ENCODE measurements around the gene ANKRD10.

Gene ANKRD10

DNA sequence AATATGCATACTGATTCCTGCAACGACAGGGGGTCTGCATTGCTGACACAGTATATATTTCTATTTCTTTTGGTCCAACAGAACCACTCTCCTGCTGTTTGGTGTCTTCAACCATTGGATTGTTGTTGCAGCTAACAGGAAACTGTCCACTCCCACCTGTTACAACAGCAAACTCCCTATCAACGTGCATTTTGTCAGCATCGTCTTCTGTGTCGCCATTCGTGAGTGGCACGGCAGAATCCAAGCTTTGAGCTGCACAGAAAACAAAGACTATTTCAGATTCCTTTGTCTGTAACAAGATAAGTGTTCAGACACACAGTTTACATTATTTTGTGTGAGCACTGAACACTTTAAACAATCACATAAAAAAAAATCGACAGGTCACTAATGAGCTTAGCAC is 31.3 kb downstream of the ANKRD10 start:
- DNase-seq (ENCODE audit: extremely low spot score): no peak
- ChIA-PET POLR2A (interaction anchor here (0.8 kb wide), 1 partner anchor 16 kb away, joined by 3 read pairs; no protein-coding TSS in a partner anchor), CTCF (no interaction called here)
- TF ChIP-seq HDGF (IDR thresholded peaks at IDR 0.05; ENCODE audit: borderline replicate concordance) (no peak), CTBP1 (IDR thresholded peaks at IDR 0.05; ENCODE audit: borderline replicate concordance) (no peak), SUZ12 (IDR thresholded peaks at IDR 0.05) (no peak), FOXM1 (IDR thresholded peaks at IDR 0.05; ENCODE audit: borderline replicate concordance) (no peak), ZNF384 (IDR thresholded peaks at IDR 0.05) (no peak), FOXK2 (IDR thresholded peaks at IDR 0.05) (no peak), NFRKB (IDR thresholded peaks at IDR 0.05) (no peak), SP1 (IDR thresholded peaks at IDR 0.05) (no peak), L3MBTL2 (conservative IDR thresholded peaks at IDR 0.05) (no peak), LEF1 (IDR thresholded peaks at IDR 0.05; ENCODE audit: borderline replicate concordance) (no peak), FOXA1 (IDR thresholded peaks at IDR 0.05) (no peak), TARDBP (IDR thresholded peaks at IDR 0.05) (no peak)

DNA sequence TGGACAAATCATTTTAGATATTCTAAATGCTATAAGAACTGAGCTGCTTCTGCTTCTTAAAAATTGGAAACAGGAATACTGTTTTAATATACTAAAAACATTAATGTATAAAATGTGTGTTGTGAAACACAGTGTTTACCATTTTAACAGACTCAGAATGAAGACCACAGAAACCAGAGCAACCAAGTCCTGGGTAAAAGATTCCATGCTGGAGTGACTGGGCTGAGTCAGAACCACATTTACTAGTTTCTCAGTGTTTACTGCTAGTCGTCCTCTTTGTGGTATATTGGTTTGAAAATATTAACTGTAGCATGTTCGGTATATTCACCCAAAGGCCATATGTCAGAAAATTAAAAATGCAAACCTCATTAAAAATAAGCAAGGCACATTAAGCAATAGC is 31.9 kb downstream of the ANKRD10 start:
- POLR2A ChIA-PET: no interaction called here
- CTCF ChIA-PET: no interaction called here
- DNase-seq (ENCODE audit: extremely low spot score): no peak
- no peak for TF ChIP-seq L3MBTL2 (conservative IDR thresholded peaks at IDR 0.05)
- TF ChIP-seq FOXK2 (IDR thresholded peaks at IDR 0.05): no peak
- no peak for TF ChIP-seq FOXA1 (IDR thresholded peaks at IDR 0.05)
- no peak for TF ChIP-seq BHLHE40 (IDR thresholded peaks at IDR 0.05; ENCODE audit: borderline replicate concordance)

DNA sequence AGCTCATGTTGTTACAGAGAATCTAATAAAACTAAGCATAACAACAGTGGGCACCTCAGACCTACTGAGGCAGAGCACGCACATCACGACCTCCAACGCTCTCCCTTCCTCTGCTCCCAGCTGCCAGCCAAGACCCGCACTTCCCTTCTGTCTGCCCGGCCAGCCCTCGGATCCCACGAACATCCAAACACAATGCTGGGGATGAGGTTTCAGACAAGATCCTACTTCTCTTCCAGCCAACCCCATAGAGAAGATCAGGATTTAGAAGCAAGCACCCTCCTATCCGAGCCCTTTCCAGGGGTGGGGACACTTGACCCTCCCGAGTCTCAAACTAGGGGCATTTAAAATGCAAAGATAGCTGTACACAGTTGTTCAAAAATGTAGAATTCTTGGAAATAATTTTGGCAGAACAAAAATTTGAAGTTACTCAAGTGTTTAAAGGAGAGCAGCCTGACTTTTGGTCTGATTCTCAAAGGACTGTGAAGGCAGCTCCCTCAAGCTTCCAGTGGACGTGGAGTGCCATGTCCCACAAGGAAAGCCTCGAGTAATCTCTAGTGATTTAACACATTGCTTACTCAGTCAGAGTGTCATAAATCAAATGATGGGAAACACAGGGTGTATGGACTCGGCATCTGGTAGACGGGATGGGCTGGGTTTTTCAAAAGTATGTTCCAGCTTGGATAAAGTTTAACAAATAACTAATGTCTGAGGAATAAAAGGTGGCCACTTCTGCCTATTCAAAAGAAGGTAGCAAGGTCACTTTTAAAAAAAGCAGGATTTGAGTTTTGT is 32.8 kb downstream of the ANKRD10 start:
- ChIA-PET POLR2A (no interaction called here), CTCF (no interaction called here)
- no peak for DNase-seq (ENCODE audit: extremely low spot score)
- no peak for TF ChIP-seq ARNT (IDR thresholded peaks at IDR 0.05)
- TF ChIP-seq, protein P1, sequence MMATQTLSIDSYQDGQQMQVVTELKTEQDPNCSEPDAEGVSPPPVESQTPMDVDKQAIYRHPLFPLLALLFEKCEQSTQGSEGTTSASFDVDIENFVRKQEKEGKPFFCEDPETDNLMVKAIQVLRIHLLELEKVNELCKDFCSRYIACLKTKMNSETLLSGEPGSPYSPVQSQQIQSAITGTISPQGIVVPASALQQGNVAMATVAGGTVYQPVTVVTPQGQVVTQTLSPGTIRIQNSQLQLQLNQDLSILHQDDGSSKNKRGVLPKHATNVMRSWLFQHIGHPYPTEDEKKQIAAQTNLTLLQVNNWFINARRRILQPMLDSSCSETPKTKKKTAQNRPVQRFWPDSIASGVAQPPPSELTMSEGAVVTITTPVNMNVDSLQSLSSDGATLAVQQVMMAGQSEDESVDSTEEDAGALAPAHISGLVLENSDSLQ (IDR thresholded peaks at IDR 0.05): peak; percentile 32; the same call in 1 of the 2 replicates

DNA sequence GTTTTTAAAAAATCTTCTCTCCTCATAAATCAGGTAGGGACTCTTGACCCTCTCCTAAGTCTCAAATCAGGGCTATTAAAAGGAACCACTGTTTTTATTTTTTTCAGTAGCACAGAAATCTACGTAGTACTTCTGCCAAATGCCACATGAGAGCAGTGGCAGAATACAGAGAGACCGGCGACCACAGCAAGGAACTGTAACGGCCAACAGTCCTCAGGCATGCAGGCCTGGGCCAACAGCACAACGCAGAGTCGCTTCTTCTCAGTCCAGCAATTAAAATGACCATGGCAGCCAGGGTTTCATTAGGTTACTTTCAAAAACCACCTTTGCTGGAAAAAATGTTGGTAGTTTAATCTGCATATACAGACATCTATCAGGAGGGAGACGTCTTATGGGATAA is 34.2 kb downstream of the ANKRD10 start:
- ChIA-PET POLR2A (no interaction called here), CTCF (no interaction called here)

DNA sequence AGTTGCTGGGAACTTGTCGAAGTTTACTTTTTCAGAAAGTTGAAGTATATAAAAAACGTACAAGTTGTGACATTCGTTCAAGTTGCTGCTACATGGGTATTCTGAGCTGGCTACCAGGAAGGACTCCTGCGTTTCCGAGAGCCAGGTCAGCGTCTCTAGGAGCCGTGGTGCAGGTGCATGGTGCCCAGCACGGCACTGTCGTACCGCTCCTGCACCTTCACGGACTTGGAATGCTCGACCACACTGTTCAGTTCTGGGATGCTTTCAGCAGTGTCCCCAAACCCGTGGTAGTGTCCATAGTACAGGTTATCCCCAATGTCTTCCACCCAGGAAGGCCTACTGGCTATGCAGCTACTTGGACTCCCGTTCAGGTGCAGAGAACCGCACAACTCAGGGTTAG is 35.4 kb downstream of the ANKRD10 start:
- TF ChIP-seq FOXA1 (IDR thresholded peaks at IDR 0.05) (no peak), ARNT (IDR thresholded peaks at IDR 0.05) (no peak), CTBP1 (IDR thresholded peaks at IDR 0.05; ENCODE audit: borderline replicate concordance) (no peak), NFRKB (IDR thresholded peaks at IDR 0.05) (no peak), SUZ12 (IDR thresholded peaks at IDR 0.05) (no peak), ELF4 (IDR thresholded peaks at IDR 0.05) (no peak), HDGF (IDR thresholded peaks at IDR 0.05; ENCODE audit: borderline replicate concordance) (no peak), TARDBP (IDR thresholded peaks at IDR 0.05) (no peak), ZNF384 (IDR thresholded peaks at IDR 0.05) (no peak), FOXM1 (IDR thresholded peaks at IDR 0.05; ENCODE audit: borderline replicate concordance) (no peak), LEF1 (IDR thresholded peaks at IDR 0.05; ENCODE audit: borderline replicate concordance) (no peak), L3MBTL2 (conservative IDR thresholded peaks at IDR 0.05) (no peak), SP1 (IDR thresholded peaks at IDR 0.05) (no peak), BHLHE40 (IDR thresholded peaks at IDR 0.05; ENCODE audit: borderline replicate concordance) (no peak)
- TF ChIP-seq, protein P1 (IDR thresholded peaks at IDR 0.05): no peak
- ChIA-PET CTCF (no interaction called here), POLR2A (no interaction called here)
- DNase-seq (ENCODE audit: extremely low spot score): no peak

More for the DNA sequence above, 34.2 kb downstream of the ANKRD10 start:
- no peak for DNase-seq (ENCODE audit: extremely low spot score)
- TF ChIP-seq TARDBP (IDR thresholded peaks at IDR 0.05) (no peak), BHLHE40 (IDR thresholded peaks at IDR 0.05; ENCODE audit: borderline replicate concordance) (no peak), SP1 (IDR thresholded peaks at IDR 0.05) (no peak), NFRKB (IDR thresholded peaks at IDR 0.05) (no peak), FOXM1 (IDR thresholded peaks at IDR 0.05; ENCODE audit: borderline replicate concordance) (no peak), HDGF (IDR thresholded peaks at IDR 0.05; ENCODE audit: borderline replicate concordance) (no peak), CTBP1 (IDR thresholded peaks at IDR 0.05; ENCODE audit: borderline replicate concordance) (no peak), LEF1 (IDR thresholded peaks at IDR 0.05; ENCODE audit: borderline replicate concordance) (no peak), L3MBTL2 (conservative IDR thresholded peaks at IDR 0.05) (no peak), FOXK2 (IDR thresholded peaks at IDR 0.05) (no peak), ARNT (IDR thresholded peaks at IDR 0.05) (no peak)
- TF ChIP-seq, protein P1 (IDR thresholded peaks at IDR 0.05): no peak

DNA sequence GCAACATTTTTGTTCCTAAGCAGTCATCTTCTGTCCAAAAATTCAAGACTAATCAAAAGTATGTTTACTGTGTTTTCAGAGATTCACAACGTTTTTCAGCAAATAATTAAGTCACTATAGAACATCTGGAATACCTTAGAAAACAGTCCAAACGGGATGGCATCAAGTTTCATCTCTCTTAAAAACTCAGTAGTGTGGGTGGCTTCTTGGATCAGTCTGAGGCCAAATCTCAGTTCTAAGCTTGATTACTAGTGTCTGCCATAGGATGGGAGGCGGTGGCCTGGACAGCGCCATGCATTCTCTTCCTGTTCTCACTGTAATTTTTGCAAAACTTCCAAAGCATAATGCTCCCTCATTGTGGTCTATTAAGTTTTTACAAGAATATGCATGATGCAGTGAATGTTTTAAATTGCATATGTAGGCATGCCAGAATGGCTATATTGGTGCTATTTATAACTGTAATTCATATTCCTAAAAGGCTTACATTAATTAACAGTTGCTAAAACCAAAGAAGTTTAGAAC is 37.1 kb downstream of the ANKRD10 start:
- ChIA-PET CTCF (no interaction called here), POLR2A (no interaction called here)
- no peak for DNase-seq (ENCODE audit: extremely low spot score)
- TF ChIP-seq ZNF384 (IDR thresholded peaks at IDR 0.05) (no peak), ARNT (IDR thresholded peaks at IDR 0.05) (no peak), CTBP1 (IDR thresholded peaks at IDR 0.05; ENCODE audit: borderline replicate concordance) (no peak), TARDBP (IDR thresholded peaks at IDR 0.05) (no peak), NFRKB (IDR thresholded peaks at IDR 0.05) (no peak), FOXM1 (IDR thresholded peaks at IDR 0.05; ENCODE audit: borderline replicate concordance) (no peak), FOXK2 (IDR thresholded peaks at IDR 0.05) (no peak), ELF4 (IDR thresholded peaks at IDR 0.05) (no peak), BHLHE40 (IDR thresholded peaks at IDR 0.05; ENCODE audit: borderline replicate concordance) (no peak), FOXA1 (IDR thresholded peaks at IDR 0.05) (no peak), SP1 (IDR thresholded peaks at IDR 0.05) (no peak), HDGF (IDR thresholded peaks at IDR 0.05; ENCODE audit: borderline replicate concordance) (no peak), LEF1 (IDR thresholded peaks at IDR 0.05; ENCODE audit: borderline replicate concordance) (no peak)

Measured in HEK293T (cell line).